Activated CD8-positive, alpha-beta memory T cell treated with anti-CD3 and anti-CD28 coated beads, Interleukin-2, amount 10 ng/mL, durations not matched to agents 7 days and 5 days (primary cell): ENCODE measurements around the gene EEA1. TPM values are rescaled to one million over a fixed set of nuclear protein-coding genes. Genes with fewer than 3 reads are reported as not detected.
A peak's percentile ranks its signal among the peaks of the same experiment; 100 is the strongest.

Experiments used
- ATAC-seq: fragments of 150-1000 bp; cut with Tn5 transposase; one replicate; pipeline ENCODE4 v1.10.0; 2021; ENCODE audit warnings: moderate library complexity
- CTCF ChIA-PET: fragments of 350-600 bp; sonication (Branson Sonifier 250); formaldehyde crosslinking; loops from one replicate; lab custom pipeline; 2021; ENCODE audit warnings: antibody characterized with exemption; lab: Charles Lee
- DNase-seq: peaks from one replicate; pipeline ENCODE4 v3.0.0-alpha.2; 2020
- H3K27ac Mint-ChIP-seq: one replicate; pipeline ENCODE4 v1.8.0; 2021; ENCODE audit warnings: mild to moderate bottlenecking, mixed read lengths
- H3K27me3 Mint-ChIP-seq: one replicate; pipeline ENCODE4 v1.8.0; 2021; ENCODE audit warnings: mixed read lengths
- H3K36me3 Mint-ChIP-seq: one replicate; pipeline ENCODE4 v1.8.0; 2021; ENCODE audit warnings: mild to moderate bottlenecking, mixed read lengths
- H3K4me1 Mint-ChIP-seq: one replicate; pipeline ENCODE4 v1.8.0; 2021; ENCODE audit warnings: mixed read lengths
- H3K4me3 Mint-ChIP-seq: one replicate; pipeline ENCODE4 v1.8.0; 2021; ENCODE audit warnings: mild to moderate bottlenecking, moderate library complexity, mixed read lengths
- H3K9me3 Mint-ChIP-seq: one replicate; pipeline ENCODE4 v1.8.0; 2022; ENCODE audit warnings: low read depth, mixed read lengths
- total RNA-seq, 2 experiments: library from RNA; stranded (reverse); gene quantifications; one replicate each; pipeline ENCODE4 v1.2.3, GENCODE V29; 2021

EEA1 gene
- total RNA-seq, 2 experiments from 2014 or later = 14.5 to 14.7 TPM

- CTCF ChIA-PET = interaction anchor here (0.6 kb wide), 1 partner anchor 48 kb away, joined by 3 read pairs; no protein-coding TSS in a partner anchor
- H3K4me1 Mint-ChIP-seq = no peaks in the 10 kb centered on the region
- no peak overlapping the region for H3K27ac Mint-ChIP-seq
- no peak for DNase-seq
- no peaks in the 10 kb centered on the region for H3K27me3 Mint-ChIP-seq
- ATAC-seq = no peak
- no peaks in the 10 kb centered on the region for H3K36me3 Mint-ChIP-seq
- peaks cover 4% of the 10 kb centered on the region for H3K9me3 Mint-ChIP-seq
- H3K4me3 Mint-ChIP-seq = no peak overlapping the region
Measured at GRCh38 chr12:92951006-92951405, 21.9 kb upstream of the EEA1 start.

- H3K4me3 Mint-ChIP-seq = no peak overlapping the region
Measured at GRCh38 chr12:92950011-92950410, 20.9 kb upstream of the EEA1 start.

DNA sequence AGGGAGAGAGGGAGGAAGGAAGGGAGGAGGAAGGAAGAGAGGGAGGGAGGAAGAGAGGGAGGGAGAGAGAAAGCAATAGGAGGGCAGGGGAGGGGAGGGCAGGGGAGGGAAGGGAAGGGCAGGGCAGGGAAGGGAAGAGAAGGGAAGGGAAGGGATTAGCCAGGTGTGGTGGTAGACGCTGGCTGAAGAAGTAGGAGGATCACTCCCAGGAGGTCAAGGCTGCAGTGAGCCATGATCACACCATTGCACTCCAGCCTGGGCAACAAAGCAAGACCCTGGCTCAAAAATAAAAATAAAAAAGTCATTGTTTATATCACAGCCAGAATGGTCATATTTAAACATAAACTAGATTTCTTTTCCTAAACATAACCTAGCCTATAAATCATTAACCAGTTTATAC, 20.4 kb upstream of the EEA1 start:
- Mint-ChIP-seq H3K27me3 (no peaks in the 10 kb centered on the region), H3K4me1 (no peaks in the 10 kb centered on the region), H3K36me3 (no peaks in the 10 kb centered on the region), H3K4me3 (no peak overlapping the region), H3K27ac (no peak overlapping the region), H3K9me3 (peaks cover 4% of the 10 kb centered on the region)
- CTCF ChIA-PET = no interaction called here
- no peak for ATAC-seq
- DNase-seq = no peak

More at GRCh38 chr12:92950011-92950410, 20.9 kb upstream of the EEA1 start:
- Mint-ChIP-seq H3K27ac (no peak overlapping the region), H3K27me3 (no peaks in the 10 kb centered on the region), H3K36me3 (no peaks in the 10 kb centered on the region), H3K4me1 (no peaks in the 10 kb centered on the region), H3K9me3 (peaks cover 4% of the 10 kb centered on the region)
- no peak for DNase-seq
- CTCF ChIA-PET = no interaction called here
- ATAC-seq = no peak

DNA sequence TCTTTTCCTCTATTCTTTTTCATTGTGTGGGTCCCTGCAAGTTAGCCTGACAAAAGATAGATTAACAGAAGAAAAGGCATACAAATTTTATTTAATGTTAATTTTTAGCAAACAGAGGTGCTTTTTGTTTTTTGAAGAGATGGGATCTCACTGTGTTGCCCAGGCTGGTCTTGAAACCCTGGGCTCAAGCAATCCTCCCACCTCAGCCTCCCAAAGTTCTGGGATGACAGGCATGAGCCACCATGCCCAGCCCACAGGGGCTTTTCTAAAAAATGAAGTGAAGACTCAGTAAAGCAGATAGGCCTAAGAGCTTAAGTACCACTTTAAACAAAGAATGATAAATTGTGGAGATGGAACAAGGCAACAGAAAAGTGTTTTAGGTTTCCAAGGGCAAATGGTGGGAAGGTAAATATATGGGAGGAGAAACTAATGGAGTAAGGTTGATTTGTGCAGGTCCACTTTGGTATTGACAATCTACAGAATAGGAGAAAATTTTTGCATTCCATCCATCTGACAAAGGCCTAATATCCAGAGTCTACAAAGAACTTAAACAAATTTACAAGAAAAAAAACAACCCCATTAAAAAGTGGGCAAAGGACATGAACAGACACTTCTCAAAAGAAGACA, 18.6 kb upstream of the EEA1 start:
- DNase-seq (no peak), ATAC-seq (no peak)
- Mint-ChIP-seq H3K27ac (no peak overlapping the region), H3K9me3 (no peaks in the 10 kb centered on the region), H3K4me1 (no peaks in the 10 kb centered on the region), H3K27me3 (no peaks in the 10 kb centered on the region), H3K36me3 (no peaks in the 10 kb centered on the region), H3K4me3 (no peak overlapping the region)
- CTCF ChIA-PET = interaction anchor here (1.4 kb wide), 1 partner anchor 472 kb away, joined by 5 read pairs; no protein-coding TSS in a partner anchor

DNA sequence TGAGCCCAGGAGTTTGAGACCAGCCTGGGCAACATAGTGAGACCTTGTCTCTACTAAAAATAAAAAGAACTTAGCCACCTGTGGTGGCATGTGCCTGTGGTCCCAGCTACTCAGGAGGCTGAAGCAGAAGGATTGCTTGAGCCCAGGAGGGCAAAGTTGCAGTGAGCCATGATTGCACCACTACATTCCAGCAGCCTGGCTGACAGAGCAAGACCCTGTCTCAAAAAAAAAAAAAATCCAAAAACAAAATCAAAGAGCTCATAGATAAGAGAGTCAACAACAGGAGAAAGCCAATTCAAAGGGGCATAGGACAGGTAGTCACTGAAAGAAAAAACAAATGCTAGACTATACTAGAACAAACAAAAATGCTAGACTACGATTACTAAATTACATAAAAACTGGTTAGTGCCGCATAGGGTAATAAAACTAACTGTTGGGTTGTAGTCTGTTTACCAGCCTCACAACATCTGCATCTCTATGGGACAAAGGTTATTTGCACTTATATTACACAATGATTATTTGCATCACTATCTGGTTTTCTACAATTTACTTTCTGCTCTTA, 16.6 kb upstream of the EEA1 start:
- no peaks in the 10 kb centered on the region for H3K36me3 Mint-ChIP-seq
- no peak overlapping the region for H3K27ac Mint-ChIP-seq
- H3K4me1 Mint-ChIP-seq = no peaks in the 10 kb centered on the region
- DNase-seq (no peak), ATAC-seq (no peak)
- no peaks in the 10 kb centered on the region for H3K27me3 Mint-ChIP-seq
- H3K4me3 Mint-ChIP-seq = no peak overlapping the region
- H3K9me3 Mint-ChIP-seq = no peaks in the 10 kb centered on the region
- CTCF ChIA-PET = no interaction called here

GRCh38 chr12:92943482-92944250, 14.6 kb upstream of the EEA1 start:
- CTCF ChIA-PET = interaction anchor here (0.7 kb wide), 1 partner anchor 13 kb away, joined by 3 read pairs; no protein-coding TSS in a partner anchor
- DNase-seq (no peak), ATAC-seq (no peak)
- H3K4me1 Mint-ChIP-seq = no peaks in the 10 kb centered on the region
- H3K9me3 Mint-ChIP-seq = no peaks in the 10 kb centered on the region
- no peaks in the 10 kb centered on the region for H3K36me3 Mint-ChIP-seq
- H3K27me3 Mint-ChIP-seq = no peaks in the 10 kb centered on the region
- no peak overlapping the region for H3K27ac Mint-ChIP-seq
- H3K4me3 Mint-ChIP-seq = no peak overlapping the region

DNA sequence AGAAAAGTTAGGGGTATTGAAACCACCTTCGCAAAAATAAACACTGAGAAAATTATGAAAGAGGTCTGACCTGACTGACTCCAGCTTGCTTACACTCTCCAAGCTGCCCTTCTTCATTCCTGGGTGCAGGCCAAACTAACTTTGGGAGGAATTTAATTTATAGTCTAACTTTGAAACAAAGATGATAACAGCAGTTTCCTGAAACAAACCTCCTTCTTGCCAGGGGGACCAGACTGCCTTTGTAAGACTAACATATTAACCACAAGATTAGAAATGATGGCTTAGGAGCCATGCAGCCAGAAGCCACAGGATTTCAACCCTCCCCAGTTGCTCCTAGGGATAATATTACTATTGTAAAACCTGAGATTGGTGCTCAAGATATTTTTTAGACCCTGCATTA, 13.8 kb upstream of the EEA1 start:
- Mint-ChIP-seq H3K36me3 (no peaks in the 10 kb centered on the region), H3K4me1 (peaks cover 2% of the 10 kb centered on the region), H3K27ac (no peak overlapping the region), H3K27me3 (no peaks in the 10 kb centered on the region), H3K4me3 (no peak overlapping the region), H3K9me3 (no peaks in the 10 kb centered on the region)
- DNase-seq (no peak), ATAC-seq (no peak)
- CTCF ChIA-PET = no interaction called here

DNA sequence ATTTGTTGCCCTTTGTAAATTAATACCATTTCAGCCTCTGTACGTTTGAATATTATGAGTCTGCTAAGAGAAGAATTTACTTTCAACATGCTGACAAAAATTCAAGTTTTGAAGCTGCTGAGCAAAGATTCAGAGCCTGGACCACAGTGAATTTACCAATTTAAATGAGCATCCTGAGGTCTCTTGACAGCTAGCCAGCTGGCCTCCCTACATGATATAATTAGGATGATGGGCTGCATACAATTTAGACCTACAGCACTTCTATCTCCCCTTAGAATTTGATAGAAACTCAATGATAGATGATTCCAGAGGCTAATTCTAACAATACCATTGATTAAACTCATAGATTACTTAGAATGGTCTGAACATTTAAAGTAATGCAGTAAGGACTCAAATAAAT, 10.0 kb upstream of the EEA1 start:
- no peaks in the 10 kb centered on the region for H3K9me3 Mint-ChIP-seq
- CTCF ChIA-PET = no interaction called here
- no peaks in the 10 kb centered on the region for H3K27me3 Mint-ChIP-seq
- H3K4me1 Mint-ChIP-seq = peaks cover 3% of the 10 kb centered on the region
- no peaks in the 10 kb centered on the region for H3K36me3 Mint-ChIP-seq
- H3K27ac Mint-ChIP-seq = no peak overlapping the region
- no peak overlapping the region for H3K4me3 Mint-ChIP-seq
- ATAC-seq (no peak), DNase-seq (no peak)

GRCh38 chr12:92938638-92939037, 9.5 kb upstream of the EEA1 start:
- DNase-seq (no peak), ATAC-seq (no peak)
- H3K4me3 Mint-ChIP-seq = no peak overlapping the region
- no peaks in the 10 kb centered on the region for H3K36me3 Mint-ChIP-seq
- H3K4me1 Mint-ChIP-seq = peaks cover 3% of the 10 kb centered on the region
- H3K27me3 Mint-ChIP-seq = no peaks in the 10 kb centered on the region
- no peaks in the 10 kb centered on the region for H3K9me3 Mint-ChIP-seq
- CTCF ChIA-PET = no interaction called here
- H3K27ac Mint-ChIP-seq = no peak overlapping the region

DNA sequence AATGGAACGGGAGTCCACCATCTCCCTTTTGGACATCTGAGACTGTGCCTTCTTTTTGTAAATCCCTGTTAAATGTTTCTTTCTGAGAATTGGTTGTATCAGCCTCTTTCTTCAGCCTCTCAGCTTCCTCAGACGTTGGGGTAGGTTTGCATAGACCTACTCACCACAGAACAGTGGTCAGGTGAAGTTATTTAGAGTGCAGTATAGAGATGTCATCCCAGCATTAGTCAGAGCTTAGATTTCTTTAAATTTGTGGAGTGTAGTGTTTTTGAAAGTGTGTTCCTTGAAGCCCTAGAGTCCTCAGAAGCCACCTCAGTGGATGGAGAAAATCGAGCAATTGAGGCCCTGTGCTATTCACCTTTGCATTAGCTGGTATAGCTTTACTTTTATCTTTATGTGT, 8.9 kb upstream of the EEA1 start:
- H3K9me3 Mint-ChIP-seq = no peaks in the 10 kb centered on the region
- H3K4me3 Mint-ChIP-seq = no peak overlapping the region
- H3K36me3 Mint-ChIP-seq = no peaks in the 10 kb centered on the region
- DNase-seq (no peak), ATAC-seq (peak; percentile 47)
- CTCF ChIA-PET = no interaction called here
- H3K4me1 Mint-ChIP-seq = peaks cover 3% of the 10 kb centered on the region
- no peak overlapping the region for H3K27ac Mint-ChIP-seq
- no peaks in the 10 kb centered on the region for H3K27me3 Mint-ChIP-seq

- H3K27me3 Mint-ChIP-seq = no peaks in the 10 kb centered on the region
- CTCF ChIA-PET = no interaction called here
- H3K27ac Mint-ChIP-seq = no peak overlapping the region
- no peak for ATAC-seq
- DNase-seq = no peak
- peaks cover 2% of the 10 kb centered on the region for H3K36me3 Mint-ChIP-seq
- H3K4me3 Mint-ChIP-seq = no peak overlapping the region
- peaks cover 8% of the 10 kb centered on the region for H3K4me1 Mint-ChIP-seq
- H3K9me3 Mint-ChIP-seq = no peaks in the 10 kb centered on the region
Measured at GRCh38 chr12:92933606-92934005, 4.5 kb upstream of the EEA1 start.

GRCh38 chr12:92930421-92930820, 1.3 kb upstream of the EEA1 start:
- DNase-seq (no peak), ATAC-seq (no peak)
- H3K4me1 Mint-ChIP-seq = peaks cover 23% of the 10 kb centered on the region
- H3K27me3 Mint-ChIP-seq = peaks cover 2% of the 10 kb centered on the region
- H3K36me3 Mint-ChIP-seq = peaks cover 5% of the 10 kb centered on the region
- peak overlapping the region; percentile 95 for H3K27ac Mint-ChIP-seq
- H3K4me3 Mint-ChIP-seq = peak overlapping the region; percentile 77
- no peaks in the 10 kb centered on the region for H3K9me3 Mint-ChIP-seq
- CTCF ChIA-PET = interaction anchor here (0.6 to 2.0 kb wide), 4 partner anchors 14 to 1172 kb away, joined by 3 to 4 read pairs (median 3); no protein-coding TSS in a partner anchor

DNA sequence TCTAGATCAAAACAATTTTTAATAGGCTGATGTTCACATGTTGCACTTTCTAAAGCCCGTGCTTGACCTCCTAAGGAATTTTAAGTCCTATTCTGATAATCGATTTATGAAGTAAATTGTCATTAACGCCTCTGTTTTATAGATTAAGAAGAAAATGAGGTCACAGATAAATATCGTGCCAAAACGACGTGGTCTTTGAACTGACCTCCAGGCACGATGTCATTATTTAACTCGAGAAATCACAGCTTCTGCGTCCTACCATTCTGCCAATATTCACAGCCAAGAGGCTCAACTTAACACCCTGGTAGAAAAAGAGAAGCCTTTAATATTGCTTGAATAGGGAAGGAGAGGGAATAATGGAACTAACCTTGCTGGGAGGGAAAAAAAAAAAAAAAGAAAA, 888 bp upstream of the EEA1 start:
- DNase-seq (no peak), ATAC-seq (no peak)
- Mint-ChIP-seq H3K9me3 (no peaks in the 10 kb centered on the region), H3K27ac (peak overlapping the region; percentile 95), H3K27me3 (peaks cover 2% of the 10 kb centered on the region), H3K36me3 (peaks cover 5% of the 10 kb centered on the region), H3K4me1 (peaks cover 23% of the 10 kb centered on the region), H3K4me3 (peak overlapping the region; percentile 77)
- CTCF ChIA-PET = interaction anchor here (1.5 to 4.1 kb wide), 3 partner anchors 22 to 1172 kb away, joined by 3 to 20 read pairs (median 4); no protein-coding TSS in a partner anchor
